MM.1S (cell line): Measurements from ENCODE around the gene BSDC1.

ENCODE experiments used
- DNase-seq: peaks from one replicate; pipeline ENCODE4 v3.0.0-alpha.2; 2015
- H2AFZ ChIP-seq: fragments of 300-600 bp; sonication (generic); 2 replicates; pipeline ENCODE4 v1.6.0; 2016; ENCODE audit warnings: antibody characterized with exemption, low read length
- H3F3A ChIP-seq: fragments of 300-600 bp; sonication (generic); 2 replicates; pipeline ENCODE4 v1.6.1; 2016; ENCODE audit warnings: mild to moderate bottlenecking, antibody characterized with exemption, low read length, moderate library complexity, mixed read lengths; ENCODE audit not compliant: insufficient read depth
- H3K27ac ChIP-seq: fragments of 300-600 bp; sonication (generic); 2 replicates; pipeline ENCODE4 v1.5.1; 2016; ENCODE audit warnings: mild to moderate bottlenecking, low read length
- H3K27me3 ChIP-seq: fragments of 300-600 bp; sonication (generic); replicated peaks from 2 replicates; pipeline ENCODE4 v1.6.0; 2016; ENCODE audit warnings: low read length; ENCODE audit not compliant: insufficient read depth
- H3K36me3 ChIP-seq: fragments of 300-600 bp; sonication (generic); replicated peaks from 2 replicates; pipeline ENCODE4 v1.6.1; 2016; ENCODE audit warnings: mild to moderate bottlenecking, low read length, mixed read lengths; ENCODE audit not compliant: insufficient read depth
- H3K4me1 ChIP-seq: fragments of 300-600 bp; sonication (generic); 2 replicates; pipeline ENCODE4 v1.6.1; 2016; ENCODE audit warnings: low read length, mixed read lengths
- H3K4me2 ChIP-seq: fragments of 300-600 bp; sonication (generic); 2 replicates; pipeline ENCODE4 v1.6.0; 2016; ENCODE audit warnings: low read depth, low read length
- H3K4me3 ChIP-seq: fragments of 300-600 bp; sonication (generic); 2 replicates; pipeline ENCODE4 v1.5.1; 2016; ENCODE audit warnings: low read length, mixed read lengths
- H3K79me2 ChIP-seq: fragments of 300-600 bp; sonication (generic); 2 replicates; pipeline ENCODE4 v1.6.1; 2016; ENCODE audit warnings: mixed run types, low read length, mixed read lengths
- H3K9ac ChIP-seq: fragments of 300-600 bp; sonication (generic); 2 replicates; pipeline ENCODE4 v1.6.1; 2016; ENCODE audit warnings: low read length, mixed read lengths
- H3K9me2 ChIP-seq: fragments of 300-600 bp; sonication (generic); replicated peaks from 2 replicates; pipeline ENCODE4 v1.6.1; 2016; ENCODE audit warnings: mild to moderate bottlenecking, low read length, mixed read lengths; ENCODE audit not compliant: insufficient read depth
- H3K9me3 ChIP-seq: fragments of 300-600 bp; sonication (generic); replicated peaks from 2 replicates; pipeline ENCODE4 v1.6.1; 2016; ENCODE audit warnings: mild to moderate bottlenecking, low read length, mixed read lengths; ENCODE audit not compliant: insufficient read depth
- H4K20me1 ChIP-seq: fragments of 300-600 bp; sonication (generic); 2 replicates; pipeline ENCODE4 v1.6.1; 2016; ENCODE audit warnings: mild to moderate bottlenecking, low read length, moderate library complexity, mixed read lengths; ENCODE audit not compliant: insufficient read depth
- EZH2 ChIP-seq: fragments of 300-600 bp; sonication (generic); optimal IDR thresholded peaks from 2 replicates; pipeline ENCODE3; 2017; ENCODE audit warnings: low read depth, mild to moderate bottlenecking, antibody characterized with exemption, low read length, mixed read lengths
- EZH2phosphoT487 ChIP-seq: fragments of 300-600 bp; sonication (generic); IDR thresholded peaks from 2 replicates; pipeline ENCODE4 v1.6.1; 2018; ENCODE audit warnings: antibody characterized with exemption, low read length
- TF ChIP-seq, protein P1 (sequence below): fragments of 300-600 bp; sonication (generic); IDR thresholded peaks from 2 replicates; pipeline ENCODE4 v1.5.1; 2016; ENCODE audit warnings: antibody characterized with exemption, low read length, mixed read lengths

Gene BSDC1

DNA sequence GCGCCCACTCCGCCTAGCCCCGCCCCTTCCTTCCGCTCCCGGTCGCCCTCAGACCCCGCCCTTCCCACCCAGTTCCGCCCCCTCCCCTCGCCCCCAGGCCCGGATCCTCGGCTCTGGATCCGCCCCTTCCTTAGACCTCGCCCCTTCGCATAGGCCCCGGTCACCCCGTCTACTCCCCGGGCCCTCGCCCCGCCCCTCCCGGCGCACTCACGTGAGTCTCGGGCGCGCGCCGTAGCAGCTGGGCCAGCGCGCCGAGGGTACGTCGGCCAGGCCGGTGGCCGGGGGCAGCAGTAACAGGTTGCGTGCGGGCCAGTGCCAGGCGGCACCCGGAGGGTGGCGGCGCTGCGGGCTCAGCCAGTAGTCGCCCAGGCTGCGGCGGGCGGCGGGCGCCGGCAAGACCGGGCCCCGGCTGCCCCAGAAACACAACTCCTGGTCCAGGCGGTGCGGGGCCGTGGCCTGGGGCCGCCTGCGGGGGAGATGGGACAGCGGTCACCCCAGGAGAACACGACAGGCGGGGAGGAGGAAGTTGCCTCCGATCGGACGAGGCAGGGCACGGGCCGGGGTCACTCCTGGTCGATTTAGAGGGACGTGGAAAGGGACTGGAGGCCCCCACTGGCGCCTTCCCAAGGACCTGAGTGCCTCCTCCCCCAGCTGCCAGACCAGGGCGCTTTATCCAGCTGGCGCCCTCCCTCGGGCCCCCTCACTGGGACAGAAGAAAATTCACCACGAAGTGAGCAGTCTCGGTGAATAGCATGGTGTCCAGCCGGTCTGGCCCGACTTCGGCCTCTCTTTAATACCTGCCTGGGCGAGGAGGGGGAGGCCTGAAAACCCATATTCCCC lies 42.6 kb downstream of the BSDC1 start:
- H3K9me3 ChIP-seq, result no peaks in the 10 kb centered on the region
- no peaks in the 10 kb centered on the region for H3K79me2 ChIP-seq
- H3K4me3 ChIP-seq, result peak overlapping the region; percentile 71
- TF ChIP-seq, protein P1, sequence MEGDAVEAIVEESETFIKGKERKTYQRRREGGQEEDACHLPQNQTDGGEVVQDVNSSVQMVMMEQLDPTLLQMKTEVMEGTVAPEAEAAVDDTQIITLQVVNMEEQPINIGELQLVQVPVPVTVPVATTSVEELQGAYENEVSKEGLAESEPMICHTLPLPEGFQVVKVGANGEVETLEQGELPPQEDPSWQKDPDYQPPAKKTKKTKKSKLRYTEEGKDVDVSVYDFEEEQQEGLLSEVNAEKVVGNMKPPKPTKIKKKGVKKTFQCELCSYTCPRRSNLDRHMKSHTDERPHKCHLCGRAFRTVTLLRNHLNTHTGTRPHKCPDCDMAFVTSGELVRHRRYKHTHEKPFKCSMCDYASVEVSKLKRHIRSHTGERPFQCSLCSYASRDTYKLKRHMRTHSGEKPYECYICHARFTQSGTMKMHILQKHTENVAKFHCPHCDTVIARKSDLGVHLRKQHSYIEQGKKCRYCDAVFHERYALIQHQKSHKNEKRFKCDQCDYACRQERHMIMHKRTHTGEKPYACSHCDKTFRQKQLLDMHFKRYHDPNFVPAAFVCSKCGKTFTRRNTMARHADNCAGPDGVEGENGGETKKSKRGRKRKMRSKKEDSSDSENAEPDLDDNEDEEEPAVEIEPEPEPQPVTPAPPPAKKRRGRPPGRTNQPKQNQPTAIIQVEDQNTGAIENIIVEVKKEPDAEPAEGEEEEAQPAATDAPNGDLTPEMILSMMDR, result no peak
- H3K27ac ChIP-seq, result peak overlapping the region; percentile 42; the same call in 1 of the 2 replicates
- peak overlapping the region; percentile 74 for H2AFZ ChIP-seq
- no peaks in the 10 kb centered on the region for H3K27me3 ChIP-seq
- DNase-seq, result peak; percentile 94
- H3K4me2 ChIP-seq, result peak overlapping the region; percentile 90
- peaks cover 11% of the 10 kb centered on the region; the same call in 1 of the 2 replicates for H3F3A ChIP-seq
- H3K9ac ChIP-seq, result peak overlapping the region; percentile 76
- H3K4me1 ChIP-seq, result peaks cover 6% of the 10 kb centered on the region
- H3K36me3 ChIP-seq, result no peaks in the 10 kb centered on the region
- no peaks in the 10 kb centered on the region for H3K9me2 ChIP-seq
- no peaks in the 10 kb centered on the region for H4K20me1 ChIP-seq

DNA sequence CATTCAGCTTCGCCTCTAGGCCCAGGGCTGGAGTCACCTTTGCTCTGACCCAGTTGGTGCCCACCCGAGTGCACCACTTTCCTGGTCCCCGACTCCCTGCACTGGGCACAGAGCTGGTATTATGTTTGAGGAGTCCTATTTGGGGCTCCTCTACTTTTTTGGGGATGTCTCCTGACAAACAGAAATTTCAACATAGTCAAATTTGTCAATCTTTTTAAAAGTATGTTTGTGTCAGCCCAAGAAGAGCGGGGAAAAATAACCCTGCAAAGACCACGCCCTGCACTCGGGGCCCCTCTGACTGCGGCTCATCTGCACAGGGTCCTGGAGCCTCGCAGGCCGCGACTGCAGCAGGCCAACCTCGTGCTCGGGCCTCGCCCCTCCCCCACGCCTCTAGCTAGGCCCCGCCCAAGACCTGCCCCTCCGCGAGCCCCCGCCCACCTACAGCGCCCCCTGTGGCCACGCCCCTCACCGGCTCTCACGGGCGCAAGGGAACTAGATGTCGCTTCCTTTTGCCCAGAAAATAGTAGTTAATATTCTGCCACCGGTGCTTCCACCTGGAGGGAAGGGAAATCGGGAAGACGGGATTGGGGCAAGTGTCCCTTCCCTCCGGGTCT lies 43.3 kb downstream of the BSDC1 start:
- H3K9me3 ChIP-seq, result no peaks in the 10 kb centered on the region
- peak overlapping the region; percentile 69 for H2AFZ ChIP-seq
- H3K4me2 ChIP-seq, result peak overlapping the region; percentile 29; the same call in 1 of the 2 replicates
- TF ChIP-seq, protein P1, result peak; percentile 56
- no peak for TF ChIP-seq EZH2
- H3F3A ChIP-seq, result peaks cover 11% of the 10 kb centered on the region; the same call in 1 of the 2 replicates
- peak overlapping the region; percentile 42; the same call in 1 of the 2 replicates for H3K27ac ChIP-seq
- H4K20me1 ChIP-seq, result no peaks in the 10 kb centered on the region
- no peaks in the 10 kb centered on the region for H3K36me3 ChIP-seq
- H3K79me2 ChIP-seq, result no peaks in the 10 kb centered on the region
- H3K27me3 ChIP-seq, result no peaks in the 10 kb centered on the region
- H3K9ac ChIP-seq, result peak overlapping the region; percentile 76; the same call in 1 of the 2 replicates
- H3K9me2 ChIP-seq, result no peaks in the 10 kb centered on the region
- DNase-seq, result peak; percentile 59
- H3K4me3 ChIP-seq, result peak overlapping the region; percentile 71
- H3K4me1 ChIP-seq, result peaks cover 6% of the 10 kb centered on the region

DNA sequence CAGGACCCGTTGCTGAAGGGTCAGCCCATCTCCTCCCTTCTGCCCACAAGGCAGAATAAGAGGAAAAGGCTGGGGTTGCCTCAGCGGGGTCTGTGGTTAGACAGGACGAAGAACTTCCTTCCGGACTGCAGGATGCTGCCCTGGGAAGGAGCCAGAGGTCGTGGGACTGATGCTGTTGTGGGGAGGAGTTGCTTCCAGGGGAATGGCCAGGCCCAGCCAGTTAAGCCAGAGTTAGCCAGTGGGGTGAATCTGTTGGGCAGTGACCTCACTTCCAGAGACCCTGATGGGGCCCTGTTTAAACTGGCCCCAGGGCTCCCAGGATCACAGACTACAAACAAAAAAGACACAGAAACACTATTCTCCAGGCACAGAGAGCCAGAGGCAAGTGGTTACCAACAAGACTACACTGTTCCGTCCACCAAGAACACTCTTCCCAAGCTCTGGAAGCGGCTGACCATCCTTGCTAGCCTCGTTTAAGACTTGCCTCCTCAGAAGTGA lies 45.0 kb downstream of the BSDC1 start:
- no peak for DNase-seq
- Histone ChIP-seq H3K4me1 (peaks cover 6% of the 10 kb centered on the region), H3K79me2 (no peaks in the 10 kb centered on the region), H3K9me2 (no peaks in the 10 kb centered on the region), H3K36me3 (no peaks in the 10 kb centered on the region), H3K9ac (no peak overlapping the region), H3F3A (peaks cover 11% of the 10 kb centered on the region; the same call in 1 of the 2 replicates), H3K27ac (no peak overlapping the region), H3K27me3 (no peaks in the 10 kb centered on the region), H3K4me3 (no peak overlapping the region), H3K9me3 (no peaks in the 10 kb centered on the region), H4K20me1 (no peaks in the 10 kb centered on the region), H3K4me2 (no peak overlapping the region), H2AFZ (no peak overlapping the region)
- TF ChIP-seq, protein P1, result no peak
- no peak for TF ChIP-seq EZH2phosphoT487
- TF ChIP-seq EZH2, result no peak
